ENCODE measurements around the gene SLC12A3. TPM values are rescaled to one million over a fixed set of nuclear protein-coding genes. Genes with fewer than 3 reads are reported as not detected.

SLC12A3 gene
- total and polyA plus RNA-seq, 5 donors from 2014 or later = not detected

DNA sequence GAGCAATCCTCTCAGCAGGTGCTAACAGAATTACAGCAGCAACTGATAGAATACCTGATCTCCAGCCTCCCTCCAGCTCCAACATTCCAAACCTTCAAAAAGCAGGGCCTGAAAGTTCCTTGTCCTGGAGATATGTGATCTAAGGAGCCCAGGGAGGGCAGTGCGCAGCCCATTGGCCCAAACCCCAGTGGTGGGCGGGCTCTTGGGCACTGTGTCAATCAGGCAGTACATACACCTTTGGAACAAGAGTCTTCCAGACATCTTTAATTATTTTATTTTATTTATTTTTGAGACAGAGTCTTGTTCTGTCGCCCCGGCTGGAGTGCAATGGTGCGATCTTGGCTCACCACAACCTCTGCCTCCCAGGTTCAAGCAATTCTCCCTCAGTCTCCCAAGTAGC lies 24.2 kb downstream of the SLC12A3 start:
- H3K27ac Mint-ChIP-seq = no peak overlapping the region
- Histone ChIP-seq H3K27ac (ENCODE audit: insufficient read depth, low read length, poor library complexity, severe bottlenecking) (no peak overlapping the region), H3K36me3 (ENCODE audit: control insufficient read depth, insufficient read depth, low read length) (no peaks in the 10 kb centered on the region), H3K4me1 (ENCODE audit: control insufficient read depth, insufficient read depth, low read length, poor library complexity, severe bottlenecking) (no peaks in the 10 kb centered on the region), H3K4me3 (ENCODE audit: low read depth, low read length) (no peak overlapping the region), H3K9me3 (ENCODE audit: control insufficient read depth in 2 of 2, low read length in 2 of 2) (no peaks in the 10 kb centered on the region), H3K27me3 (ENCODE audit: control insufficient read depth, insufficient read depth, low read length) (no peaks in the 10 kb centered on the region)
- no peak overlapping the region for H3K4me3 Mint-ChIP-seq
- no peak for DNase-seq
- H3K9me3 Mint-ChIP-seq = no peaks in the 10 kb centered on the region
- peaks cover 4% of the 10 kb centered on the region for H3K27me3 Mint-ChIP-seq
- no peaks in the 10 kb centered on the region for H3K36me3 Mint-ChIP-seq
- no peak for ATAC-seq (ENCODE audit: low read depth in 2 of 2)
- H3K4me1 Mint-ChIP-seq = no peaks in the 10 kb centered on the region

DNA sequence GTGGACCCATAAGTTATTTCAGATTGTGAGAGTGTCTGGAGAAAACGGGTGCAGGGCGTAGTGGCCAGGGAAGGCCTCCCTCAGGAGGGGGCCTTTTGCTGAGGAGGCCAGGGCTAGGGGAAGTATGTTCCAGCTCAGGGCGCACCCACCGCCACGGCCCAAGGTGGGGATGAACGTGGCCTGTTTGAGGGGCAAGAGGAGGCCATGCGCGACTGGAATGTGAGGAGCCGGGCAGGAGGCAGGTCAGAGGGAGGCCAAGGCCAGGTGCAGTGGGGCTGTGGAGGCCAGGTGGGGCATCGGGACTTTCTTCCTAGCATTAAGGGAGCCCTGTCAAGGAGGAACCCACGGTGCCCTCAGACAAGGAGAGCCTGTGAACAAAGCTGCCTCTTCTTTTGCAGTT lies 26.7 kb downstream of the SLC12A3 start:
- Mint-ChIP-seq H3K4me3 (no peak overlapping the region), H3K9me3 (no peaks in the 10 kb centered on the region), H3K4me1 (no peaks in the 10 kb centered on the region), H3K27ac (peak overlapping the region in 1 of 3 donors; percentile 62), H3K27me3 (peaks cover 9% of the 10 kb centered on the region), H3K36me3 (no peaks in the 10 kb centered on the region)
- Histone ChIP-seq H3K27ac (ENCODE audit: insufficient read depth, low read length, poor library complexity, severe bottlenecking) (no peak overlapping the region), H3K4me3 (ENCODE audit: low read depth, low read length) (no peak overlapping the region), H3K9me3 (ENCODE audit: control insufficient read depth in 2 of 2, low read length in 2 of 2) (no peaks in the 10 kb centered on the region), H3K36me3 (ENCODE audit: control insufficient read depth, insufficient read depth, low read length) (no peaks in the 10 kb centered on the region), H3K27me3 (ENCODE audit: control insufficient read depth, insufficient read depth, low read length) (no peaks in the 10 kb centered on the region), H3K4me1 (ENCODE audit: control insufficient read depth, insufficient read depth, low read length, poor library complexity, severe bottlenecking) (no peaks in the 10 kb centered on the region)
- ATAC-seq (ENCODE audit: low read depth in 2 of 2) = no peak
- no peak for DNase-seq

GRCh38 chr16:56892705-56893104 lies 27.7 kb downstream of the SLC12A3 start:
- Mint-ChIP-seq H3K9me3 (no peaks in the 10 kb centered on the region), H3K4me1 (peaks cover 0 to 3% (median 0%) of the 10 kb centered on the region in 4 donors), H3K27ac (no peak overlapping the region), H3K36me3 (no peaks in the 10 kb centered on the region), H3K27me3 (peaks cover 9% of the 10 kb centered on the region), H3K4me3 (no peak overlapping the region)
- DNase-seq (no peak), ATAC-seq (ENCODE audit: low read depth in 2 of 2) (no peak)
- Histone ChIP-seq H3K4me3 (ENCODE audit: low read depth, low read length) (no peak overlapping the region), H3K36me3 (ENCODE audit: control insufficient read depth, insufficient read depth, low read length) (no peaks in the 10 kb centered on the region), H3K27ac (ENCODE audit: insufficient read depth, low read length, poor library complexity, severe bottlenecking) (no peak overlapping the region), H3K27me3 (ENCODE audit: control insufficient read depth, insufficient read depth, low read length) (no peaks in the 10 kb centered on the region), H3K4me1 (ENCODE audit: control insufficient read depth, insufficient read depth, low read length, poor library complexity, severe bottlenecking) (no peaks in the 10 kb centered on the region), H3K9me3 (ENCODE audit: control insufficient read depth in 2 of 2, low read length in 2 of 2) (no peaks in the 10 kb centered on the region)

GRCh38 chr16:56894331-56894917 lies 29.4 kb downstream of the SLC12A3 start:
- peaks cover 4% of the 10 kb centered on the region for H3K4me1 ChIP-seq (ENCODE audit: control insufficient read depth, insufficient read depth, low read length, poor library complexity, severe bottlenecking)
- no peaks in the 10 kb centered on the region for H3K9me3 ChIP-seq (ENCODE audit: control insufficient read depth in 2 of 2, low read length in 2 of 2)
- Mint-ChIP-seq H3K36me3 (no peaks in the 10 kb centered on the region), H3K4me1 (peaks cover 0 to 15% (median 6%) of the 10 kb centered on the region in 4 donors), H3K9me3 (no peaks in the 10 kb centered on the region), H3K4me3 (no peak overlapping the region), H3K27me3 (peaks cover 9% of the 10 kb centered on the region), H3K27ac (no peak overlapping the region)
- H3K4me3 ChIP-seq (ENCODE audit: low read depth, low read length) = no peak overlapping the region
- no peaks in the 10 kb centered on the region for H3K36me3 ChIP-seq (ENCODE audit: control insufficient read depth, insufficient read depth, low read length)
- ATAC-seq (ENCODE audit: low read depth in 2 of 2) (no peak), DNase-seq (no peak)
- no peaks in the 10 kb centered on the region for H3K27me3 ChIP-seq (ENCODE audit: control insufficient read depth, insufficient read depth, low read length)
- H3K27ac ChIP-seq (ENCODE audit: insufficient read depth, low read length, poor library complexity, severe bottlenecking) = no peak overlapping the region

- Mint-ChIP-seq H3K27me3 (peaks cover 9% of the 10 kb centered on the region), H3K4me1 (peaks cover 0 to 22% (median 6%) of the 10 kb centered on the region in 4 donors), H3K27ac (no peak overlapping the region), H3K9me3 (no peaks in the 10 kb centered on the region), H3K4me3 (no peak overlapping the region), H3K36me3 (no peaks in the 10 kb centered on the region)
- DNase-seq (no peak), ATAC-seq (ENCODE audit: low read depth in 2 of 2) (no peak)
- Histone ChIP-seq H3K9me3 (ENCODE audit: control insufficient read depth in 2 of 2, low read length in 2 of 2) (no peaks in the 10 kb centered on the region), H3K27me3 (ENCODE audit: control insufficient read depth, insufficient read depth, low read length) (no peaks in the 10 kb centered on the region), H3K36me3 (ENCODE audit: control insufficient read depth, insufficient read depth, low read length) (no peaks in the 10 kb centered on the region), H3K27ac (ENCODE audit: insufficient read depth, low read length, poor library complexity, severe bottlenecking) (no peak overlapping the region), H3K4me1 (ENCODE audit: control insufficient read depth, insufficient read depth, low read length, poor library complexity, severe bottlenecking) (peaks cover 4% of the 10 kb centered on the region), H3K4me3 (ENCODE audit: low read depth, low read length) (no peak overlapping the region)
These were observed 30.8 kb downstream of the SLC12A3 start for GRCh38 chr16:56895813-56896212.

GRCh38 chr16:56896244-56896643 lies 31.2 kb downstream of the SLC12A3 start:
- peaks cover 4% of the 10 kb centered on the region for H3K4me1 ChIP-seq (ENCODE audit: control insufficient read depth, insufficient read depth, low read length, poor library complexity, severe bottlenecking)
- no peak overlapping the region for H3K27ac ChIP-seq (ENCODE audit: insufficient read depth, low read length, poor library complexity, severe bottlenecking)
- peaks cover 2% of the 10 kb centered on the region for H3K27me3 ChIP-seq (ENCODE audit: control insufficient read depth, insufficient read depth, low read length)
- H3K4me3 Mint-ChIP-seq = no peak overlapping the region
- peaks cover 0 to 2% (median 0%) of the 10 kb centered on the region in 7 donors for H3K9me3 Mint-ChIP-seq
- H3K36me3 ChIP-seq (ENCODE audit: control insufficient read depth, insufficient read depth, low read length) = no peaks in the 10 kb centered on the region
- H3K27me3 Mint-ChIP-seq = peaks cover 13% of the 10 kb centered on the region
- ATAC-seq (ENCODE audit: low read depth in 2 of 2) (no peak), DNase-seq (no peak)
- H3K4me1 Mint-ChIP-seq = peaks cover 0 to 22% (median 6%) of the 10 kb centered on the region in 4 donors
- H3K9me3 ChIP-seq (ENCODE audit: control insufficient read depth in 2 of 2, low read length in 2 of 2) = no peaks in the 10 kb centered on the region
- H3K36me3 Mint-ChIP-seq = no peaks in the 10 kb centered on the region
- H3K27ac Mint-ChIP-seq = no peak overlapping the region
- no peak overlapping the region for H3K4me3 ChIP-seq (ENCODE audit: low read depth, low read length)

DNA sequence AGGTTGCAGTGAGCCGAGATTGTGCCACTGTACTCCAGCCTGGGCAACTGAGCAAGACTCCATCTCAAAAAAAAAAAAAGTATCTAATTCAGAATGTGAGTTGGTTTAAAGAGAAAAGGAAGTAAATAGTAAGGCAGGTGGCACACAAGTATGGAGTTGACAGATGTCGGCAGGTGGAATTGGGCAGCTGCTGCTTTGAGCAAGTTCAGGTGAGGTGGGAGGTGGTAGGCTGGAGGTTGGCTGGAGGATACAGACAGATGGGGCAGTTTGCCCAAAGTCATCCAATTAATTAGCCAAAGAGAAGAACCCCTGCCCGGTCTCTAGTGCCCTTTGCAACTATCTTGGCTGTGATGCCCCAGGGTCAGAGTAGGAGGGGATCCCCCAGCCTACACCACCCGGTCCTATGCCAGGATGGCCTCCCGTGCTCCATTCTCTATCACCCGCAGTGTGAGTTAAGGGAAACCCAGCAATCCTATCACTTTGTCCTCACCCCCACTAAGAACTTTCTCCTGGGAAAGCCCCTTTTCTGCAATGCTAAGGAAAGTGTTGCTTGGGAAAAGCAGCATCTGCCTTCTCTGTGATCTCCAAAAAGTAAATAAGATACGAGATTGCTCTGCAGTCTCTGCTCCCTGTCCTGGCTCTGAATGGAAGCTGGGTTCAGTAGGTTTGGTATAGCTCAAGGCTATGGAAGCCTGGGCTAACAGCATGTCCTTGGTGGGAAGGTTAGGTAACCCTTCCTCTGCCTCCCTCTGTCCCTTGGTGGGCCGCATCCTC lies 32.2 kb downstream of the SLC12A3 start:
- Mint-ChIP-seq H3K27ac (peak overlapping the region in 1 of 3 donors; percentile 59), H3K36me3 (no peaks in the 10 kb centered on the region), H3K4me3 (no peak overlapping the region), H3K27me3 (peaks cover 19% of the 10 kb centered on the region), H3K9me3 (peaks cover 0 to 2% (median 0%) of the 10 kb centered on the region in 7 donors), H3K4me1 (peaks cover 0 to 22% (median 6%) of the 10 kb centered on the region in 4 donors)
- H3K27me3 ChIP-seq (ENCODE audit: control insufficient read depth, insufficient read depth, low read length) = peaks cover 2% of the 10 kb centered on the region
- no peak overlapping the region for H3K4me3 ChIP-seq (ENCODE audit: low read depth, low read length)
- no peak for ATAC-seq (ENCODE audit: low read depth in 2 of 2)
- no peak overlapping the region for H3K27ac ChIP-seq (ENCODE audit: insufficient read depth, low read length, poor library complexity, severe bottlenecking)
- peaks cover 4% of the 10 kb centered on the region for H3K4me1 ChIP-seq (ENCODE audit: control insufficient read depth, insufficient read depth, low read length, poor library complexity, severe bottlenecking)
- no peaks in the 10 kb centered on the region for H3K9me3 ChIP-seq (ENCODE audit: control insufficient read depth in 2 of 2, low read length in 2 of 2)
- no peaks in the 10 kb centered on the region for H3K36me3 ChIP-seq (ENCODE audit: control insufficient read depth, insufficient read depth, low read length)
- no peak for DNase-seq

DNA sequence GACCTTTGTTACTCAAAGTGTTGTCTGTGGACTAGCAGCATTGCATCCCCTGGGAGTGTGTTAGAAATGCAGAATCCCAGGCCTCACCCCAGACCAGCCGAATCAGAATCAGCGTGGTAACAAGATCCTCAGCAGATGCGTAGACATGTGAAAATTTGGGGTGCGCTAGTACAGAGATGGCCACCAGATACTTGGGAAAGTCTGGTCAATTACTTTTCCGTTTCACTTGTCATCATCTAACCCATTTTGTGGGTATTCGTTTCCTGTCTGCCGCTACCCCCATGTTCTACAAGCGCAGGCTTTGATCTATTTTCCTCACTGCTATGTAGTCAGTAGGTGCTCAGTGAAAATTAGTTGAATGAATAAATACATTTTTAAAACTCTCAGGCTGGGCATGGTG lies 33.8 kb downstream of the SLC12A3 start:
- Histone ChIP-seq H3K9me3 (ENCODE audit: control insufficient read depth in 2 of 2, low read length in 2 of 2) (no peaks in the 10 kb centered on the region), H3K27ac (ENCODE audit: insufficient read depth, low read length, poor library complexity, severe bottlenecking) (no peak overlapping the region), H3K4me1 (ENCODE audit: control insufficient read depth, insufficient read depth, low read length, poor library complexity, severe bottlenecking) (peaks cover 4% of the 10 kb centered on the region), H3K27me3 (ENCODE audit: control insufficient read depth, insufficient read depth, low read length) (peaks cover 2% of the 10 kb centered on the region), H3K36me3 (ENCODE audit: control insufficient read depth, insufficient read depth, low read length) (no peaks in the 10 kb centered on the region), H3K4me3 (ENCODE audit: low read depth, low read length) (no peak overlapping the region)
- Mint-ChIP-seq H3K4me1 (peaks cover 0 to 22% (median 6%) of the 10 kb centered on the region in 4 donors), H3K4me3 (no peak overlapping the region), H3K9me3 (peaks cover 0 to 2% (median 0%) of the 10 kb centered on the region in 7 donors), H3K27me3 (peaks cover 19% of the 10 kb centered on the region), H3K27ac (peak overlapping the region in 1 of 3 donors; percentile 14), H3K36me3 (no peaks in the 10 kb centered on the region)
- ATAC-seq (ENCODE audit: low read depth in 2 of 2) (no peak), DNase-seq (peak in 1 of 3 donors; percentile 37)

All from CD4-positive, CD25-positive, alpha-beta regulatory T cell (primary cell).